ES-I3 (cell line): ENCODE measurements around the gene TRABD.

Experiments used
- H3K36me3 ChIP-seq: 2 replicates; pipeline ENCODE4 v1.6.1; 2013; ENCODE audit warnings: mild to moderate bottlenecking, low read length, control low read depth, moderate library complexity; ENCODE audit not compliant: insufficient read depth
- H3K4me1 ChIP-seq: 2 replicates; pipeline ENCODE4 v1.6.1; 2013; ENCODE audit warnings: mild to moderate bottlenecking, control low read depth, low read length; ENCODE audit not compliant: insufficient read depth
- H3K9ac ChIP-seq: 2 replicates; pipeline ENCODE4 v1.6.1; 2013; ENCODE audit warnings: low read depth, mild to moderate bottlenecking, low read length, moderate library complexity
- H3K9me3 ChIP-seq: 2 replicates; pipeline ENCODE4 v1.6.1; 2013; ENCODE audit warnings: mild to moderate bottlenecking, low read length, moderate library complexity; ENCODE audit not compliant: control insufficient read depth, insufficient read depth

Gene TRABD

DNA sequence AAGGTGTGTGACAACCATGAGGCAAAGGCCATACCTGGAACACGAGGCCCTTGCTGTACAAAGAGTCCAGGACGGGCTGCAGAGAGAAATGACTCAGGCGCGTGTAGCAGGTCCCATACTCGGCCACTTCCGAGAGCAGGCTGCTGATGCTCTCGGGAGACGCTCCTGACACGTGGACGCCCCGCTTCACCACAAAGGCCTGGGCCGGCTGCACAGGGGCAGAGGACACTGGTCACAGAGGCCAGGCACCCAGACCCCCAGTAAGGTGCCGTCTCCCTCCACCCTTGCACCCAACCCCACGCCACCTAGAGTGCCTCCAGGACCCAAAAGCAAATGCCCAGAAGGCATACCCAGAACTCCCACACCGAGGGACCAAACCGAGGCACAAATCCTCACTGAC lies 43.7 kb downstream of the TRABD start:
- Histone ChIP-seq H3K36me3 (no peaks in the 10 kb centered on the region), H3K9ac (no peak overlapping the region), H3K9me3 (no peaks in the 10 kb centered on the region), H3K4me1 (no peaks in the 10 kb centered on the region)

DNA sequence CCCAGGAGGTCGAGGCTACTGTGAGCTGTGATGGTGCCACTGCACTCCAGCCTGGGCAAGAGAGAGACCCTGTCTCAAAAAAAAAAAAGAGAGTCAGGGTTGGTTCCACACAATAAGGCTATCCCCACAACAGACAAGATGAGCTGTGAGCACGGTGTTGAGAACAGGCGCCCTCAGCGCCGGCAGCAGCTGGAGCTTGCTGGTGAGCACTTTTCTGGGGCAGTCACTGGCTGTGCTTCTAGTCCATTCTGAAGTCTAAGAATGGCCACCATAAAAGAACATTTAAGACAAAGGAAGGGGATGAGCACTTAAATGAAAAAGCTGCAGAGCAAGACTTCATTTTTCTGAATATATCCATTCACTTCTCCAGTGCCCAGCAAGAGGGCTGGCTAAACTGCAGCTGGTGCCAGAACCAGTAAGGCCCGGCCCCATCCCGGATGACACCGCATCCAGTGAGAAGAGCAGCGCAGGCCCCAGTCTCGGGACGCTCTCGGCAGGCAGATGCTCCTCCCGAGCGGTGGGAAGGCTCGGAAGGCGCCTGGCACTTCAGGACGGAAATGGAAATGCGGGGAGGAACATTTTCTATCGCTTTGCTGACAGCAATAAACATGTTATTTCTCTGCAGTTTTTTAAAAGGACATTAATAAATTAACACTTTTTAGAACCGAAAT lies 46.9 kb downstream of the TRABD start:
- H3K9me3 ChIP-seq = no peaks in the 10 kb centered on the region
- H3K4me1 ChIP-seq = no peaks in the 10 kb centered on the region
- H3K36me3 ChIP-seq = no peaks in the 10 kb centered on the region
- no peak overlapping the region for H3K9ac ChIP-seq

DNA sequence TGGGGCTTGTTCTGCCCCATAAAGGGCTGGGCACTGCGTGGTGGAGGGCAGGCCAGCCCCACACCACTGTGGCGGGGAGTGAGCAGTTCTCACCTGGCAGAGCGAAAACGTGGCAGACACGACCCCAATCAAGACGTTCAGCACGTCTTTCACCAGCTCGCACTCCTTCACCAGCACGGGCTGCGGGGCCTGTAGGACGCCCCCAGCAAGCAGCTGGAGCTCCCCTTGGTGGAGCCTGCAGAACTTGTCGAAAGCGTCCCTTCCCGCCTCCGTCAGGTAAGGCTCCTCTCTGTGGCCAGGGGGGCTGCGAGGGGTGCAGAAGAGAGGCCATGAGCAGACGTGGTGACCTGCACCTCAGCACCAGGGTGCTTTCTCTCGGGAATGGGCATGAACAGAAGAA lies 47.5 kb downstream of the TRABD start:
- no peaks in the 10 kb centered on the region for H3K36me3 ChIP-seq
- H3K4me1 ChIP-seq = no peaks in the 10 kb centered on the region
- no peak overlapping the region for H3K9ac ChIP-seq
- H3K9me3 ChIP-seq = no peaks in the 10 kb centered on the region

DNA sequence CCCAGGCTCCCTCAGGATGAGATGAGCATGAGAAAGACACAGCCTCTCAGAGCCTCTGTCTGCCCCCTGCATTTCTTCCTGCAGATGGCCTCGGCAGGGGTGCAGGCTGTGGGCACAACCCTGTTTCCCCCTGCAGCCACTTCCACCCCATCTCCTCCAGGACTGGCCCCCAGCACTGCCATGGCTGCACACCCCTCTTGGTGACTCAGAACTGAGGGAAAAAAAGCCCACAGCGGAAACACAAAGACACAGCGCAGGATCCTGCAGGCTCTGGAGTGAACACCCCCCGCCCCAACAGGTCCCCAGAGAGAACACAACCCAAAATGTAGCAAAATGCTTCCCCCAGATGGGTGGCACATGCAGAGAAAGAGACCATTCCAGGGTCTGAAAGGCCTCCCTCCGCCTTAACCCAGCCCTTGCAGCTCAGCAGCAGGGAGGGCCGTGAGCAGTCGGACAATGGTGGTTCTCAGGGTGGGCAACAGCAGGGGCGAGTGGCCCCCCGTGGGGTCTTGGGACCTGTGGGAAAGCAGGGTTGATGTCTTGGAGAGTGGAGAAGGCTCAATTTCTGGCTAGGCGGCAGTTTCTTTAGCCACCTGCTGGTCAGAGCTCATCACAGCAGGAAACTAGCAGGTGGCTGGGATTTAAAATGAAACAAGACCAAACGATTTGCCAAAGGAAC lies 51.2 kb downstream of the TRABD start:
- Histone ChIP-seq H3K9ac (no peak overlapping the region), H3K36me3 (0 out of 2 replicates have a peak, but pooled peaks cover 4% of the 10 kb centered on the region), H3K4me1 (no peaks in the 10 kb centered on the region), H3K9me3 (no peaks in the 10 kb centered on the region)

DNA sequence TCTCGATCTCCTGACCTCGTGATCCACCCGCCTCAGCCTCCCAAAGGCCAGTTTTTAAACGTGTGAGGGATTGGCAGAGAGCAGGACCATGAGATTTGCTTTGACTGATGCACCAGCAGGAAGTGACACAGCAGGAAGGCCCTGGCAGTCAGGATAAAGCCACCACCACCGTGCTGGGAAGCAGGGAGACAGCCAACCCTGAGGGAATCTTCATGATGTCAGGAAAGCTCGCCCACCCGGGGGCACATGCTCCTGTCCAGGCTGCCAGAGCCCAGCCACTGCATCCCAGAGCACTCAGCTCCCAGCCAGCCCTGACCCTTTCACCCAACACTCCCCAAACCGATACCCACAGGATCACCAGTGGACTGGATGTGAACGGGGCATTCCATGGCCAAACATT lies 53.0 kb downstream of the TRABD start:
- H3K9ac ChIP-seq = no peak overlapping the region
- H3K9me3 ChIP-seq = no peaks in the 10 kb centered on the region
- 0 out of 2 replicates have a peak, but pooled peaks cover 4% of the 10 kb centered on the region for H3K36me3 ChIP-seq
- H3K4me1 ChIP-seq = no peaks in the 10 kb centered on the region

DNA sequence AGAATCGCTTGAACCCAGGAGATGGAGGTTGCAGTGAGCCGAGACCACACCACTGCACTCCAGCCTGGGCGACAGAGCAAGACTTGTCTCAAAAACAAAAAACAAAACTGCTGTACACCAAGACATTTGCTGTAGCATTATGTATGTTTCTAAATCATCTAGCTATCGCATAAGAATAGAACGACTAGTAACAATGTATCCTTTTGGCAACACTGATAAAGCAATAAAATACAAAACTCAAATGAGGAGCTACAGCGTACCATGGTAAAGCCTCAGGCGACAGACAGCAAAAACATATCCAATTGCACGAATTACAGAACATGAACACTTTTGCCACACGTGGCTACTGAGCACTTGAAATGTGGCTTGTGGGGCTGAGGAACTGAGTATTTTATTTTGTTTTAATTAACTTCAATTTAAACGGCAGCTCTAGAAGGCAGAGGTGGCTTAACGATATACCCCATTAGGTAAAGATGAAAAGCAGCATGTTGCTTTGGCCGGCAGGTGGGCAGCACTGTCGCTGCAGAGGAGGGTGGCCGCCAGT lies 56.8 kb downstream of the TRABD start:
- Histone ChIP-seq H3K9ac (no peak overlapping the region; the same call in 1 of the 2 replicates), H3K4me1 (no peaks in the 10 kb centered on the region), H3K36me3 (0 out of 2 replicates have a peak, but pooled peaks cover 4% of the 10 kb centered on the region)

DNA sequence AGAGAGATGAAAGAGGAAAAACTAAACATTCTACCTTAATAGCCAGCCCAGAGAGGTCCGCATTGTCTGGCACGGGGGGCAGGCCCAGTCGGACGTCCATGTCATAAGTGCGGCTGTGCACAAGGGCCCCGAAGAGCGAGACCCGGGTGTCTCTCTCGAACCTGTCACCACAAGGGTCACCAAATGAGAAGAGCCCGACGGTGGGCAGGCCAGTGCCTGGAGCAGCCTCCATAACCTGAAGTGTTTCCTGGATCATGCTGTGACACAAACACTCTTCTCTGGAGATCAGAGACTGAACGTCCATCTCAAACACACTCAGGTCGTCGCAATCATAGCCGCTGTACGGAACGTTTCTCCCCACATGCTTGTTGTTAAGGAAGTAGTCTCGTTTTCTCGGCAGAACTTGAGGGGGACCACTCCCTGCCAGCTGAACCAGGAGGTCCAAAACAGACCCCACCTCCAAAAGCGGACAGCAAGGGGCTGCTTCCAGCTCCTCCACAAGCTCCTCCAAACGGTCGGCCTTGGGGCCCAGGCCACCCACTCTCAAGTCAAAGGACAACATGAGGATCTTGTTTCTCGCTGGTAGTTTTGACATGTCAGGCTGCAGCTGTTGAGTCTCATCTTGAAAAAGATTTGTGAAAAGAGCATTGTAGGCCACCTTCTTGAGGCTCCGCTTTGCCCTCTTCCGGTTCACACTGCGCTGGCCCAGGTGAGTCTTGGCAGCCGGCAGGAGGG lies 58.1 kb downstream of the TRABD start:
- no peaks in the 10 kb centered on the region for H3K9me3 ChIP-seq
- 0 out of 2 replicates have a peak, but pooled peaks cover 4% of the 10 kb centered on the region for H3K36me3 ChIP-seq
- H3K4me1 ChIP-seq = no peaks in the 10 kb centered on the region
- H3K9ac ChIP-seq = peak overlapping the region; percentile 100

More for the DNA sequence above, 56.8 kb downstream of the TRABD start:
- no peaks in the 10 kb centered on the region for H3K9me3 ChIP-seq

DNA sequence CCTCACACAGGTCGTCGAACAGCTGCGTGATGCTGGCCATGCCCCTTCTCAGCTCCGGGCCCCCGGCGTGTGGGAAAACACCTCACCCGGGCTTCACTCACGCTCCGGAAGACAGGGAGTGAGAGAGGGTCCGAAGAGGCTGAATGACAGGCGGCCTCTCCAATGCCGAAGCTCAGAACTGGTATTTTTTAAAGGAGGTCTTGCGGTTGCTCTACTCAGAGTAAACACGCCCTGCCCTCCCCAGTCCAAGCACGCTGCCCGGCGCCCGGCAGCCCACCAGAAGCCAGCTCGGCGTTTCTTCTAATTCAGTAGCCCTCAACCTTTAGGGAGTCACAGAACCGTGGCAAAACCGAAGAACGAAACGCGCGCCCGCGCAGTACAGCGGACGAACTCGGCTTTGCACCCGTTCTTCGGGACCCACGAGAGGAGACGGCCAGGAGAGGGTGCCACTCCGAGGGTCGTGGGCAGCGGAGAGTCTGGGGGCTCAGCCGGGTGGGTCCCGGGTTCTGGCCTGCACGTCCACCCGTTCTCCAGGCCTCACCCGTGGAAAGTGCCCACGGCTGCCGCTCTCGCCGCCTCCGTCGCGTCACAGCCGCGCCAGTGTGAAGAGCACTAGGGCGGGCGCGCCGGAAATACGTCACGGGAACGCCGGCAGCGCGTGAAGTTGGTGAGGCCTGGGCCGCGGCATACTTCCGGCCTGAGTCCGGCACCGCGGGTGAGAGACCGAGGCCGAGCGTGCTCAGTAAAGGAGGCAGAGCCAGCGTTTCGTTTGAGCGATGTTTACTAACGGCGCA lies 58.9 kb downstream of the TRABD start, which contains the start of gene TUBGCP6:
TSS of gene TUBGCP6 (minus strand) at position 604 of the 794 bp plus-strand sequence. CDS start at position 40, 564 bp downstream.
- Histone ChIP-seq H3K9ac (peak within 1 kb of the TSS; percentile 100), H3K36me3 (0 out of 2 replicates have a peak, but pooled peaks cover 4% of the 10 kb centered on the region), H3K9me3 (no peaks in the 10 kb centered on the region), H3K4me1 (no peaks in the 10 kb centered on the region)

DNA sequence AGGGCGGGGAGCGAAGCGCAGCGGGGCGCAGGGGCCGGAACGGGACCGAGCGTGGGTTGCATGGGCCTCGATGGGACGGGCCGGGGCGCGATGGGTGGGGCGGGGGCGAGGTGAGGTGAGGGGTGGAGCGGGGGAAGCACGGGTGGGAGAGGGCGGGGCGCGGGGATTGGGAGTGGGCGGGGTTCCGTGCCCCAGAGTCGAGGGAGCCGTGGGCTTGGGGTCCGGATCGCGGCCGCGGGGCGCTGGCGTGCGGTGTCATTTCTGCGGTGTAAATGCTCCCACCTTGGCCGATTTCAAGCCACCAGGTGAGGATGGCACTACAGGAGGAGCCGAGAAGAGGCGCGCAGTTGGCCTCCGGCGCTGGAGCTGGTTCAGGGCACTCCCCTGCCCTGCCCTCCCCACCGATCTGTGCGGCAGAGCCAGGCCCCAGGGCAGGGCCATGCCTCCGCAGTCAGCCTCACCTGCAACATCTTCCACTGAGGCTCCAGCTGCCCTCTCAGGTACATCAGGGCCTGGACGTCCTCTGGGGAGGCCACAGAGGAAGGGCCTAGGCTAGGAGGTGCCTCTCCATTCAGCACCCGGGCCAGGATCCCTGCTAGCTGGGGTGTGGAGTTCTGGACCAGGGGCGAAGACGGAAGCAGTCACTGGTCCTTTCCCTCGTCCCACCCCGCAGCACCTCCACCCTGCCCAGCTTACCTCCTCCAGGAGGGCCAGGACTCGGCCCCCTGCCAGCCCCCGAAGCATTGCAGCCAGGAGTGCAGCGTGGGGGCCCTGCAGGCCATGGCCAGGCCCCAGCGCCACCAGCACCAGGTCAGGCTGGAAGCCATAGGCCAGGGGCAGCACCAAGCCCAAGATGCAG lies 59.7 kb downstream of the TRABD start:
- H3K36me3 ChIP-seq = 0 out of 2 replicates have a peak, but pooled peaks cover under 1% of the 10 kb centered on the region
- peak overlapping the region; percentile 100 for H3K9ac ChIP-seq
- H3K4me1 ChIP-seq = no peaks in the 10 kb centered on the region
- no peaks in the 10 kb centered on the region for H3K9me3 ChIP-seq

DNA sequence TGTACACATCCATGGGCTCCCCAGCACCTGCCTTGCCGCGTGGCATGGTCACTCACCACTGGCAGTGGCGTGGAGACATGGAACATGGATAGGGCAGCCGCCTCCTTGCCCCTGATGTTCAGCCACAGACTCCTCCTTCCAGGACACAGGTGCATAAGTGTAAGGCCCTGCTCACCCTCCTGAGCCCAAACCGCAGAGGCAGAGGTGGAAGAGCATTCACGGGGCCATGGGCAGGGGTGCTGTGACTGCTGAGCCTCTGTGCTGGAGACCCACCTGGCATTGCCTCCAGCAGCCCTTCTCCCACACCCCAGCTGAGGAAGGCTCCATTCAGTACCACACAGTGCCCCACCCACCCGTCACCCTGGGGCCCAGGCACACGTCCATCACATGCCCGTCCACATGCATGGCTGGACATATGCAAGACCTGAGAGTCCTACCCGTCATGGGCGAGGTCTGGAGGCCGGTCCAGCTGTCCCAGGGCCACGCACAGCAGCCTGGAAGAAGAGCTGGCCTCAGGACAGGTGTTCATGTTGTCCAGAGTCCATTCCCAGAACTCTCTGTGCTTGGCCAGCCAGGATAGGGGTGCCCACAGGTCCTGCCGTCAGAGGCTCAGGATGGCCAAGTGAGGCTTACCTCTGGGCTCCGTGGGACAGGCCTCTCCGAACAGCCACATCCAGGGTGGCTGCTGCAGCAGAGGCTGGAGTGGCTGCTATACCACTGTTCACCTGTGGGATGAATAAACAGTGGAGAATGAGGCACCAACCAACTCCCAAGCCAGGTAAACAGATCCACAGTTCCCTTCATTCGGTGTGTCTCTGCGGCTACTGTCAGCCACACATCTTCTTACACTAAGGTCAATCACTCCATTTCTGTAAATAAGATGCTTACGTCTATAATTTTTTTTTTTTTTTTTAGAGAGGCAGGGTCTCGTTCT lies 60.8 kb downstream of the TRABD start:
- Histone ChIP-seq H3K9ac (no peak overlapping the region), H3K9me3 (no peaks in the 10 kb centered on the region), H3K4me1 (no peaks in the 10 kb centered on the region), H3K36me3 (no peaks in the 10 kb centered on the region)

DNA sequence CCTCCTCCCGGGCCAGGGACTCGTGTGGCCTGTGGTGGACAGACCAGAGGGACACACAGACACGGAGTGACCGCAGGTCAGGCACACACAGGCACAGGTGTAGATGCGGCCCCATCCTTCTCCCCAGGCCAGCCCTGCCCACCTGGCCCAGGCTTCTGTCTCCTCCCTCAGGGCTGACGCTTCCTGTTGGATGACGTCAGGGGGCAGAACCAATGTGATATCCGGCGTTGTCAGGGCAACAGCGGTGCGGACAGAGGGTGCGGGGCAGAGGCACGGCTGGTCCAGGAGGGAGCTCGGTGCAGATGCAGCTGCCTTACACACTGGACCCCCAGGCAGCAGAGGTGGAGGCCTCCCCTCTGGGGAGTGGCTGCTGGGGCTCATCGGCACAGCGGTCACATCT lies 62.0 kb downstream of the TRABD start:
- H3K9me3 ChIP-seq = no peaks in the 10 kb centered on the region
- no peaks in the 10 kb centered on the region for H3K36me3 ChIP-seq
- H3K9ac ChIP-seq = no peak overlapping the region
- H3K4me1 ChIP-seq = no peaks in the 10 kb centered on the region
